ENCODE data around the gene RAMP1.

RAMP1 gene

DNA sequence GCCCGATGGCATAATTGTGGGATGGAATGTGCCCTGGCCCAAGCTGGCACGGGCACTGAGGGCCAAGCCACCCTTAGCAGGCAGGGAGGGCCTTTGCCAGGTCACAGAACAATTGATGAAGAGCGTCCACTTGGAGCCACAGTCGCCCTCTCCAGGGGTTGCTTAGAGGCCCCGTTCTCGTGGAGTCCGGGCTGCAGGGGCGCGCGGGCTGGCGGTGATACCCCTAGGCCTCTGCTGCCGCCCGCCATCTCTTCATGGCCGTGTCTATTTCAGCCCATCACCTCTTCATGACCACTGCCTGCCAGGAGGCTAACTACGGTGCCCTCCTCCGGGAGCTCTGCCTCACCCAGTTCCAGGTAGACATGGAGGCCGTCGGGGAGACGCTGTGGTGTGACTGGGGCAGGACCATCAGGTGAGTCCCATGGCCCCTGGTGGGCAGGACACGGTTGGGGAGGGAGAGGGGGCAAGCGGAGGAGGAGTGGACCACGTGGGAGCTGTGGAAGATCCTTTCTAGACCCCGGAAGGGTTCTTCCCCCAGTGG is 17.6 kb downstream of the RAMP1 start:
- DNase-seq (ENCODE audit: low read depth, low spot score) = no peak

DNA sequence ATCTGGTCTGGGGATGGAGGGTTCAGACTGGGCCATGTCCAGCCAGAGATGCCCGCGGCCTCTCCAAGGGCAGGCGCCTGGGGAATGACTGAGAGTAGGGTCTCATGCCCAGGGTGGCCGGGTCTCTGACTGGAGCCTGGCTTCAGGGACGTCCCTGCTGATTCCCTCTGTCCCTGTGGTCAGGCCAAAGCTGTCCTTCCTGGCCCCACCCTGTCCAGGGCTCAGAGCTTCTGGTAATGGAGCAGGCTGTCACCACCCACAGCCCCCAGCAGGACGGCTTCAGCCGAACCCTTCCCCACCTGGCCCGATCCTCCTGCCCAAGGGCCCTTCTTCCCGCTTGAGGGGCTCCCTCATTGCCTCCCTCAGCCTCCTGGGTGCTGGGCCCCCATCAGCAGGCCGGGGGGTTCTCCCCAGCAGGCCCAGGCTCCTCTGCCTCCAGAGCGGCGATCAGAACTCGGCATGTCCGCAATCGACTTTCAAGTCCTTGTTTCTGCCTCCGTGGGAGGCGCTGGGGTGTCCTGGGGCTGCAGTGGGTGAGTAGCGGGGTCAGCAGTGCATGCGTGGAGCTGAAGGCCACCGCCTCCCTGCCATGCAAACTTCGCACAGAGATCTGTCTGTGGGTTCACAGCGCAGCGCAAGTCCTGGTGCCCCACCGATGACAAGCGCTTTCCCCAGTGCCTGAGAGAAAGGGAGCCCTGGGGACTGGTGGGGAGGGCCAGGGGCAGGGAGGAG is 18.3 kb downstream of the RAMP1 start:
- DNase-seq (ENCODE audit: low read depth, low spot score) = no peak

DNA sequence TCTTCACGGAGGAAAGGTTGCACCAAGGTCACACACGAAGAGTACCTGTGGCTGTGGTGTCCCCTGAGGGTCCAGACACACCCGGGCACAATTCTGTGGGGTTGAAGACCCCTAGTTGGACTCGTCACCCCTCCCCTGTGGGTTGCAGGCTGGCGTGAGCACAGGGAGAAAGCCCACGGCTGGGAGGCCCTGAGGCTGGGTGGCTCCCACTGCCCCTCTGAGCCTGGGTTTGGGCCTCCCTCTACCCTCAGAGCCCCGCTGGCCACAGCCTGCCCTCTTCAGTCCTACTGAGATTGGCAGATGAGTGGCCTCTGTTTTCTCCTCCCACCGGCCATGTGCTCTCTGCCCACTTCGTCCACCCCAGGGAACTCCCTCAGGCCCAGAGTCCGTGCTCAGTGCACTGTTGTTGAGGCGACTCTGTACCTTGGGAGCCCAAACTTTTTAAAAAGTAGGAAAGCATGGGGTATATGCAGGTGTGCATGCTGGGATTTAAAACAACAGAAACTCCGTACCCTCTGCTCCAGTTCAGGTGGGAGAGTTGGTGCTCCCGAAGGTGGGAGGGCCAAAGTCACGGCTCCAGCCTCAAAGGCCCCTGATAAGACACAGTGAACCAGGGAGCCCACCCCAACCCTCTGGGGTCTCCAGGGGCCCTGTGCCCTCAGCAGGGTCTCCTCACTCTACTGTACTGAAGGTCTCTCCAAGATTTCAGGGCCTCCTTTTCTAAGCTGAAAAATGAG is 19.1 kb downstream of the RAMP1 start:
- no peak for DNase-seq (ENCODE audit: low read depth, low spot score)

DNA sequence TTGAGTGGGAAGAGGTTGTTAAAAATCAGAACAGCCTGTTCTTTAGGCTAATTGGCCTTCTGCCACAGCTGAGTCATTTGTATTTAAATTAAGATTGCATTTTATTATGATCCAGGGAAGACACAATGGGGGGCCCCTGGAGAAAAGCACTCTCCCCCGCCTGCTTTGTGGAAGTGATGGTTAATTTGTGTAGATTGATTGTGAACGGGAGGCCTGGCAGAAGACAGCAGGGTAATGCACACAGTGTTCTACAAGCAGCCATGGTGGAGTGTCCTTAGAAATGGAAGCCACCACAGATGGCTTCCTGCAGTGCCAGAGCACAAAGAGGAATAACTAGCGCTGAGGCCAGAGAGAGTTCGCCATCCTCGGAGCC is 19.6 kb downstream of the RAMP1 start:
- no peak for DNase-seq (ENCODE audit: low read depth, low spot score)

DNA sequence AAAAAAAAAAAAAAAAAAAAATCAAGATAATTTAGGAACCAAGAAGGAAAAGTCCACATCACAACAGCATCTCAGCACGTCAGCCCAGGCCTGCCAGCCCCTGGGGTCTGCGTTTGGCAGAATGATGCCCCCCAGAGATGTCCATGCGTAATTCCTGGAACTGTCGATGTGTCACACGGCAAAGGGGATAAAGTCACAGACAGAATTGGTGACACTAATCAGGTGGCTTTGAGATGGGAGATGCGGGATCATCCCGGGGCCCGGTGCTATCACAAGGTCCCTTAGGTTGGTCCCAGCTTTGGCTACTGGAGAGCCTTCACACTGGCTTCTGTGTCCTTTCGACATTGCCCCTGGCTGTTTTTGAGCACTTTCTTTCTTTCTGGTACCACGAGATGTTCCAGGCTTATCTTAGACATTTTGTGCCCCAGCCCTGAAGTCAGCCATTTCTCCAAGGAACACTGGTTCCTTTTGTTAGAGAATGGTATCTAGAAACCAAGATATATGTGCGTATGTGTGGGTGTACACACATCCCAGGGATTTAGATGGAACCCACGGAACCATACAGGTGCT is 20.7 kb downstream of the RAMP1 start:
- no peak for DNase-seq (ENCODE audit: low read depth, low spot score)

DNA sequence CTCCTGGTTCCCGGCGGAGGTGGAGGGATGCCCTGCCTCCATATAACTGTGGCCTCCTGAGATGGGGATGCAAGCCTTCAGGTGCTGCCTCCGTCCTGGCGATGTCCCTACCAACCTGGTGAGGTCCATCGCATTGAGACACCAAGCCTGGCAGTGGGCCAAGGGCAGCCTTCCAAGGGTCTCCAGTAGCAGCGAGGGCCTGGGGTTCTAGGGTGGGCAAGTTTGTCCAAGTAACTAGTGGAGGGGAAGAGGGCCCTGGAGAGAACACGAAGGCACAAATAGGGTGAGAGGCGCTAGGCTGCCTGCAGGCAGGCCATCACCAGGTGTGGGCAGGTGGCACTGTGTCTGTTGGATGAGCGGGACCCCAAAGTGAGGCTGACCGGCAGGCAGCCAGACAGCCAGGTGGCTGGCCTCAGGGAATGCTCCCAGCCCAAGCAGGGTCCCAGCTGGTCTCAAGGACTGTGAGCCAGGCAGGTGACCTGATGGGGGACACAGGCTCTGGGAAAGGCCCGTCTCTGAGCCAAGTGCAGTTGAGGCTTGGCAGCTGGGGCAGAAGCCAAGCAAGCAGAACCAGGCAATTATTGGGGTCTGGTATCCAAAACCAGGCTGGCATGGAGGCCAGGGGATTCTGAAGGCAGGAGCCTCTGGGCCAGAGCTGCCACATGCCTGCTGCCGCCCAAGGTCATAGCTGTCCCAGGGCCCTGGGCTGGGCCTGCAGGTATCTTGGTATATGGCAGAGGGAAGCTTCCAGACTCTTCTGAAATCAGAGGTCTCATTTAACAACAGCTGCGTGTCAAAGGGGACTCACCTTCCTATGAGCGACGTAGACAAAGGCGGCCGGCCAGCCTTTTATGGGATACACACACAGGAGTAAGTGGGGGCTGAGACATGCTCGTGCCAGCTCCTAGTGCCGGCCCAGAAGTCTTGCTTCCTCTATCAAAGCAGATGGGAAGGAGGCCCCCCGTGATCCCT is 23.4 kb downstream of the RAMP1 start:
- no peak for DNase-seq (ENCODE audit: low read depth, low spot score)

DNA sequence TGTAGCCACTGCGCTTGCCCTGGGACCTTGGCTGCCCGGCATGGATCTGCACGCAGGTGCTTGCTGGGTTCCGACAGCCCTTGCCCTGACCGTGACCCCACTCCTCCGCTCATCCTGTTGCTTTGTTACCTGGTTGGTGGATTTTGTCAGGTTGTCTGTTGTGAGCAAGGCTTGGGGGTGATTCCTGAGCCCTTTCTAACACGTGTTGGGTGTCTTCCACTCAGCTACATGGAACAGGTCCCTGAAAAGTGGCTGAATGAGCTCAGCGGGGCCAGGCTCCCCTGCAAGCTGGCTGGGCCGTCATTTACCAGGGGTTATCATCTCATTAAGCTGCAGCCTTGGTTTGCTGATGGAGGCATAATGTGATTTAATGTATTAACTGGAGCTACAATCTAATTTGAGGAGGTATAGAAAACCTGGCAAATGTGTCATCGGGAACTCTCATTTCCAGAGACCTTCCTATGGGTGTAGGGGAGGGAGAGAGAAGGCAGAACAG is 24.6 kb downstream of the RAMP1 start:
- no peak for DNase-seq (ENCODE audit: low read depth, low spot score)

DNA sequence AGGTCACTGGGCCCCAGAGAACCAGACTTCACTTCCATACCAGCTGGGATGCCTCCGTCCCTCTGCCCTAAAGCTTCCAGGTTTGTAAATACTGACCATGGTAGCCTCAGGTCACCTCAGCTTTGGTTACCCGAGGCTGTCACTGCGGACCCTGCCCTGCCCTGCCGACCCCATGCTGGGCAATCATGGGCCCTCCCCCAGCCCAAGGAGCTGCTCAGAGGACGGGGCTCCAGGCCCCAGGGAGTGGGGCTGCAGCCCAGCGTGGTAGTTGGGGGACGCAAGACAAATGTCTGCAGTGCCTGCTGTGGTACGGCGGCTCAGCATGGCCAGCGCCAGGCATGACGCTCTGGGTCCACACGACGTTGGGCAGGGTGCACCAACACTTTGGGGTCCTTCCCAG is 25.3 kb downstream of the RAMP1 start:
- no peak for DNase-seq (ENCODE audit: low read depth, low spot score)

DNA sequence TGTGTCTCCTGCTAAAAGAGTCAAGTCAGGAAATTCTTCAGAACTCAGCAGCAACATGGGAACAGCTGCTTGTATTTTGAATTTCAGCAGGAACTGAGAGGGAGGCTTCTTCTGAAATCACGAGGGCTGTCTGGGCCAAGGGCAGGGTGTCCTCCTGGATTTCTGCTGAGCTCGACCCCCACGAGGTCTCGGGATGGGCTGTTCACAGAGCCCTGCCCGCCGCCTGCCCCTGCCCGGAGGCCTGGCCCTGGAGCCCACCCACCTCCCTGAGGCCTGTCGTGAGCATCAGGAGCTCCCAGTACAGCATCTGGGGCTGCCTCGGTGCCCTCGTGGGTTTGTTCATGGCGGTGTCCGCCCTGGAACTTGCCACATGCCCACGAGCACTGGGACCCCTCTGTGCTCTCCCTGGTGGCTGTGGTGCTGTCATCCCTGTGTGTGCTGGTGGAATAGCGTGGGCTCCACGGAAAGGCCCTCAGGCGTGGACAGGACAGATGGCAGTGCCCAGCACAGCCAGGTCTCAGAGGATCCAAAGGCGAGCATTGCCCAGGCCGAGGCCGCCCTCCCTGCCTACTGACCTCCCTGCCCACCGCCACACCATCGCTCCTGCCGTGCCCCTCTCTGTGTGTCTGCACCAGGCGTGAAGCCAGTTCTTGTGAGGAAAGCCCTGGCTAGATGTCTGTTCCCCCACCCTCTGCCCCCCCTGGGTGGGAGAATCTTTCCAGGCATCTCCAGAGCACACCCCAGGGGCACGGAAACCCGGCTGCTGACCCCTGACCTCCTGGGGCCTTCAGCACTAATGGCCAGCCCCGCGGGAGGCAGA is 25.9 kb downstream of the RAMP1 start:
- DNase-seq (ENCODE audit: low read depth, low spot score) = peak; percentile 41

DNA sequence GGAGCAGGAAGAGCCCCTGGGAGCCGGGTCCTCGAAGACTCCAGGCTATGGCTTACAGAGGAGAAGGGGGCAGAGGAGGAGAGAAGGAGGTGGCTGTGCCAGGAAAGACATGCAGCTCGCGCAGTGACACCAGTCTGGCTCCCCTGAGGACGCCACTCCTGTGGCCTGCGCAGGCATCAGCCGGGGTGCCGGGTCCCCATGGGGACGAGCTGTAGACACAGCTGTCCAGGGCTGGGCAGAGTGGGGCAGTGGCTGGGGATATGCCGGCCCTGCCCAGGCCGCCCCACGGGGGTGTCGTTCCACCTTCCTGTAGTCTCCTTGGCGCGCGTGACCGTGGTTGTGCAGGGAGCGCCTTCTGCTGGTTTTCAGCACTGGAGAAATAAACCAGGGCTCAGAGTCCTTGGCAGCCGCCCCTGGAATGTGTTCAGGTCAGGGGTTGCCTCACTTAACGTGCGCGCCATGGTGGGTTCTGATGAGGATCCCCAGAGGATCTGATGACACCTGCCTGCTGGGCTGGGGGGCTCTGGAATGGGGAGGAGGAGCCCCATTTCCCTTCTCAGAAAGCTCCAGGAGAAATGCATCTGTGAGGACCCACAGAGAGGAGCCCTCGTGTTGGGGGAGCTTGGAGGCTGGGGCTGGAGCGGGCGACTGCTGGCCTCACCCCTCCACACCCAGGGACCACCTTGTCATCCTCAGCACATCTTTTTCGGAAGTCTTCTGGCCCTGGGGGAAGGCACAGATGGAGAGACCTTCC is 26.7 kb downstream of the RAMP1 start:
- no peak for DNase-seq (ENCODE audit: low read depth, low spot score)

DNA sequence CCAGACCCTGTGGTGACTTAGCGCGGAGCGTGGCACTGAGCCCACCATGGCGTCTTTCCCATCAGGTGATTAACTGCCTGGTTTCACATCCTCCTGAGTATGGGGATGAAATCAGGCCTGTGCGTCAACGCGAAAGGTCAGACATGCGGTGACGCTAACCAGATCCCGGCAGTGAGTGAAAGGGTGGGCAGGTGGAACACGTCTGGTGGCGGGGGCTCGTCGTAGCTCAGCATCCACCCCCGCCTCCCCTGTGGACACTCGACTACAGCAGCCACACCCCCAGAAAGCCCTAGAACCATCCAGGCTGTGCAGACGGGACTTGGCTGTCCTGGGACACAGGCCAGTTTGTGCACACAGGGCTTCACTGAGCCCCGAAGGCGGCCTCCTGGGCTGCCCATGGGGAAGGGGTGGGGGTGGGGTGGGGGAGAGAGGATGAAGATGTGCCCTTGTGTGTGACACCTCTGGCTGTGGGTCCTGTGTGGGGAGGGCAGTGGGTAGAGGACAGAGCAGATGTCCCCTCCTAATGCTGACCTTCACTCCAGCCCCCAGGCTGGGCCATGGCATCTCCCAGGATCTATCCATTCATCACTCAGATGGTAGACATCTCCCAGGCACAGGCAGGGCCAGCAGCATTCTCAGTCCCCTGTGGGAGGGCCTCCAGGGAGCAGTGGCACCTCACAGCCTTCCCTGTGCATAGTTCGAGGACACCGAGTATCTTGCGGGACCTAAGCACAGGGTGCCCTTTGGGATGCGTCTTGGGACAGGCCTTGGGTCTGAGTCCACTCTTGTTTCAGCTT is 27.5 kb downstream of the RAMP1 start:
- peak; percentile 66 for DNase-seq (ENCODE audit: low read depth, low spot score)

DNA sequence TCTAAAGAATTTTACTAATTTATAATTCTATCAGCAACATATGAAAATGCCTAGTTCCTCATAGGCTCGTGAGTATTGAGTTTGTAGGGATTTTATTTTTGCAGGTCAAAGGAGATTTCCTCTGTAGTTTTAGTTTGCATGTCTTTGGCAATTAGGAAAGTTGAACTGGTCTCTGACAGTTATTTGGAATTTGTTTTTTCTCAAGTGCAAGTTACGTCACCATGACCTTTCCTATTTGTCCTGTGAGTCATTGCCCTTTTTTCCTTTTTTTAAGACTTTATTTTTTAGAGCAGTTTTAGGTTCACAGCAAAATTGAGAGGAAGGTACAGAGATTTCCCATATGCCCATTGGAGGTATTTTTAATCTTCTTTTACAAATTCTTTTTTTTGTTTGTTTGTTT is 29.0 kb downstream of the RAMP1 start:
- DNase-seq (ENCODE audit: low read depth, low spot score) = no peak

DNA sequence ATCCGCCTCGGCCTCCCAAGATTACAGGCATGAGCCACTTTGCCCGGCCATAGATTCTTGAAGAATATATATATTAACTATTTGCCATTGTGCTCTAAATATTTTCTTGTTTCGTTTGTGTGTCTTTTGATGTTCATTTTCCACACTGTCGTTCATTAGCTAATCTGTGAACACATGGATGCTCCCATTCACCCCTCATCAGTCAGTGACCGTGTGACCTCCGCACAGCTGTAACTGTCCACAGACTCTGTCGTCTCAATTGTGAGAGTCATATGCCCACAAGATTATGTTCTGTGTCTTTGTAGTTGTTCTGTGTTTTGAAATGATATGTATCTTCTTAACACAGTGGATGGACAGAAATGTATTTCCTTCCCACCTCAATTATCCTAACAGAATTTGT is 29.6 kb downstream of the RAMP1 start:
- no peak for DNase-seq (ENCODE audit: low read depth, low spot score)

DNA sequence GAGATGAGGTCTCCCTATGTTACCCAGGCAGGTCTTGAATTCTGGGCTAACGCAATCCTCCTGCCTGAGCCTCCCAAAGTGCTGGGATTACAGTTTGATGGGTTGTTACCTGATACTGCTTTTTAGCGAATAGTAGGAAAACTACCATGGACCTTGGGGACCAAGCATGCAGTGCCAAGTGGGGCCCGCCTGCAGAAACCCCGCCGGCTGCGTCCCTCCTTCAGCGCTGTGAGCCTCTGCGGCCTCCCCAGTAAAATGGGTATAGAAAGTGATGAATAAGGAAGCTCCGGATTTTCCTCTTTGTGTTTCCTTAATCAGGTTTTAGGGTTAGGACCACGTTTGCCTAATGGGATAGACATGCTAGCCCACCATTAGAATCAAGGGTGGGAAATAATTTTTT is 30.4 kb downstream of the RAMP1 start:
- DNase-seq (ENCODE audit: low read depth, low spot score) = no peak

DNA sequence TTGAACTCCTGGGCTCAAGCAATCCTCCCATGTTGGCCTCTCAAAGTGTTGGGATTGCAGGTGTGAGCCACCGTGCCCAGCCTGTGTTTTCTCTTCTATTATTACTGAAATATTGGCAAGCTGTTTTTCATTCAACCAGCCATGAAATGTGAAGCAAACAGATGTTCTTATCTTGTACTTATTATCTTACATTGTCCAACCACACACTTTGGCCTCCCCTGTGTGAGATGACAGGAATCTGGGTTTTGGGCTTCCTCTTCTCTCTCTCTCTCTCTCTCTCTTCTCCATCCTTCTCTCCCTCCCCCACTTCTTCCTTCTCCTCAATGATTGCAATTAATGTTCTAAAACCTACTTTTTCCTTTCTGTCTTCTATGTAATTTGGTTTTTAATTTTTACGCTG is 33.1 kb downstream of the RAMP1 start:
- DNase-seq (ENCODE audit: low read depth, low spot score) = no peak

DNA sequence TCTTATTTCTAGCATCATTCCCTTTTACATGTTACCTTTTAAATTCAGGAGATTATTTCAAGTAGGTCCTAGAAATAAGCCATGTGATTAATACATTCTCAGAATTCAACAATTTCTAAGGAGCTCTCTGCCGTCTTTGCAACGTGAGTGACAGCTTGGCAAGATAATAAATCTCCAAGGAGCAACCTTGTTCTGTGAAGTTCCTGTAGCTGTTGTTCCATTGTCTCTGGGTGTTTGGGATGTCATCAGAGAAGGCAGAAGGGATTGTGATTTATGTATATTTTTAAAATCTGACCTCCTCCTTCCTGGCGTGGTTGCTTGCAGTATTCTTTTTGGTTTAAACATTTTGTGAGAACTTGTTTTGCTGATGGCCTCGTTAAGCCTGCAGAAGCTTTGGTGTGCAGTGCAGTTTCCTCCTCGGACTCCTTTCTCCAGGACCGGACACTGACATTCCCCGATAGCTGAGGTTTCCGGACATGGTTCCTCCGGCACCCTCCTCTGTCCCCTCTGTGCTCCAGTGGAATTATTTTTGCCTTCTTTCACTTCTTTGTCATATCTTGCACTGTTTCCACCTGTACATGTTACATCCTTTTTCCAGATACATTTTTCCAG is 33.7 kb downstream of the RAMP1 start:
- DNase-seq (ENCODE audit: low read depth, low spot score) = no peak

DNA sequence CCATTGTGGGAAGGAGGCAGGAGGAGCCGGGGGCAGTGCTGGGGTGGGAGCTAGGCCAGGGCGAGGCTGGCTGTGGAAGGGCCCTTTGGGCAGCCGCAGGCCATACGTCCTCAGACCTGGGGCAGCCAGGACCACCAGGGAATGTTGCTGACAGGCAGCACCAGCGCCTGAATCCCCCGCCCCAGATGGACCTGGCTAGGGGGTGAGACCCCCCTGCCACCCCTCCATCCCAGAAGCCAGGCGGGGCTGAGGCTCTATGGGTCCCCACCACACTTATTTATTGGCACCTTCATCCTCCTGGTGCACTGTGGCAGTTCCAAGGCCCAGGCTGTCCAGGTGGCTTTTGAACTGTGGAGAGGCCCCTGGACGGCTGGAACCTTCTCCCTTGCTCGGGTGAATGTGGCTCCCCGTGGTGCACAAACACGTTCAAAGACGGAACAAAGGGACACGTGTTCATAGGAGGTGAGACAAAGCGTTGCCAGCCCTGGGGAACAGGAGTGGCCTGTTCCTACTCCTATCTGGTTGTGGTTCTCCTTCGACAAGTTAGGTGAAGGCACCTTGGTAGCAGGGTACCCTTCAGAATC is 35.1 kb downstream of the RAMP1 start:
- DNase-seq (ENCODE audit: low read depth, low spot score) = no peak

DNA sequence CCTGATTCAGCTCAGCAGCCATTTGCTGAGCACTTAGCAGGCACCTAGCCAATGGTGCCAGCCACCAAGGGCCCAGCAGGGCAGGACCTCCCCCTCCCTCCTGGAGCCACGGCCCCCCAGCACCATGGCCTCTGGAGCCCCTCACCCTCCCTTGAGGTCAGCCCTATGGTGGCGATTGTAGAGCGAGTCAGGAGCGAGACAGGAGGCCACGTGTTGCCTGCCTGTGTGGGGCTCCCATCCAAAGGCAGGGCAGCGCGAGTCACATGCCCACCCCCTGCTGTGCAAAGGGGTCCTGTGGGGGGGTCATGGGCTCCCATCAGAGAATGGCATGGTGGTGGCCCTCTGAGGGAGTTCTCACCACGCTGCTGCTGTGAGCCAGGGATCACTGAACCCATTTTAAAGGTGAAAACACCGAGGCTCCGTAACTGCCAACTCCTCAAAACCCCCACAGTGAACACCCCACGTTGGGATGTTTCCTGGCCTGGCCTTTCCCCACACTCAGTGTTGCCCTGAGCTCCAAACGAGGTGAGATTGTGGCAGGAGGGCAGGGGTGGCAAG is 35.6 kb downstream of the RAMP1 start:
- no peak for DNase-seq (ENCODE audit: low read depth, low spot score)

All from ELF-1 (cell line).